ENCODE measurements around the gene FAM76B. TPM values are rescaled to one million over a fixed set of nuclear protein-coding genes. Genes with fewer than 3 reads are reported as not detected.

Gene FAM76B
- total and polyA plus RNA-seq, 2 of the 13 experiments (the other 11 are each of a cell fraction or from before 2014, with no cell fraction given): 20.2 to 24.2 TPM

DNA sequence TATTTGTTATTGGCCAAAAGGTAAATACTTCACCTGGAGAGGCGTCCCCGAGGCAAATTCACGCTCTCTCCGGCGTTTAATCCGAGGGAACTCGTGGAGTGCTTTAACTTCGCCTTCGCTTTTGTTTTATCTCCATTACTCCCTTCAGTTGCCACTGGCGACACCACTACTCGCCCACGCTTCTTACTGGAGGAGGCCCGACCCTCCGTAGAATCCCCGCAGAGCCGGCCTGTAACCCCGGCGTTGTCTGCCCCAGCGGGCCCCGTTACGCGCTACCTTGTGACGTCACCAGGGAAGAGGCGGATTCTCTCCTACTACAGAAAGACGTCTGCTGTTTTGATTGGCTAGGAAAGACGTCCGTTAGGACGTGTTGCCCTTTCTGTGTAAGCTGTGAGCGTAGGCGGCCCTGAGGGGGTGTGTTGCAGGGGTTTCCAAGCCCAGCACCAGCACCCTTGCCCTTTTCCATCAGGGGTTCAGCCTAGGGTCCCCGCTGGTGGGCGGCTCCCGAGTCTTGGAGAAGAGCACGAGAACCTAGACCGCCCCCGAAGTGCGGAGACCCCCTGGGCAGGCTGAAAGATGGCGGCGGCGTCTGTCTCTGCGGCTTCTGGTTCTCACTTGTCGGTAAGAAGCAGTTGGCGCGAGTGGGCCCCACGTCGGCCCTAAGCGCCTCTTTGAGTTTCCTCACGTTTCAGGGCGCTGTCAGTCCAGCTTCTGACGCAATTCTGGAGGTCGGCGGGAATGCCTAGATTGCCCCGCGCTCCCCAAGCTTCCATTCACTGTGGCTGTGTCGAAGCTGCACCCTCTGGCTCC lies 746 bp upstream of the FAM76B start, which contains the start of gene CEP57 (continued):
- TF ChIP-seq, protein P1, sequence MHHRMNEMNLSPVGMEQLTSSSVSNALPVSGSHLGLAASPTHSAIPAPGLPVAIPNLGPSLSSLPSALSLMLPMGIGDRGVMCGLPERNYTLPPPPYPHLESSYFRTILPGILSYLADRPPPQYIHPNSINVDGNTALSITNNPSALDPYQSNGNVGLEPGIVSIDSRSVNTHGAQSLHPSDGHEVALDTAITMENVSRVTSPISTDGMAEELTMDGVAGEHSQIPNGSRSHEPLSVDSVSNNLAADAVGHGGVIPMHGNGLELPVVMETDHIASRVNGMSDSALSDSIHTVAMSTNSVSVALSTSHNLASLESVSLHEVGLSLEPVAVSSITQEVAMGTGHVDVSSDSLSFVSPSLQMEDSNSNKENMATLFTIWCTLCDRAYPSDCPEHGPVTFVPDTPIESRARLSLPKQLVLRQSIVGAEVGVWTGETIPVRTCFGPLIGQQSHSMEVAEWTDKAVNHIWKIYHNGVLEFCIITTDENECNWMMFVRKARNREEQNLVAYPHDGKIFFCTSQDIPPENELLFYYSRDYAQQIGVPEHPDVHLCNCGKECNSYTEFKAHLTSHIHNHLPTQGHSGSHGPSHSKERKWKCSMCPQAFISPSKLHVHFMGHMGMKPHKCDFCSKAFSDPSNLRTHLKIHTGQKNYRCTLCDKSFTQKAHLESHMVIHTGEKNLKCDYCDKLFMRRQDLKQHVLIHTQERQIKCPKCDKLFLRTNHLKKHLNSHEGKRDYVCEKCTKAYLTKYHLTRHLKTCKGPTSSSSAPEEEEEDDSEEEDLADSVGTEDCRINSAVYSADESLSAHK (CRISPR knock-in tag; IDR thresholded peaks at IDR 0.05; ENCODE audit: borderline replicate concordance): no peak
- no peak for TF ChIP-seq AHR (CRISPR knock-in tag; IDR thresholded peaks at IDR 0.05)
- TF ChIP-seq FOXO1 (CRISPR knock-in tag; IDR thresholded peaks at IDR 0.05): no peak
- TF ChIP-seq SIN3B (IDR thresholded peaks at IDR 0.05; ENCODE audit: low read length): no peak
- TF ChIP-seq, protein P2, sequence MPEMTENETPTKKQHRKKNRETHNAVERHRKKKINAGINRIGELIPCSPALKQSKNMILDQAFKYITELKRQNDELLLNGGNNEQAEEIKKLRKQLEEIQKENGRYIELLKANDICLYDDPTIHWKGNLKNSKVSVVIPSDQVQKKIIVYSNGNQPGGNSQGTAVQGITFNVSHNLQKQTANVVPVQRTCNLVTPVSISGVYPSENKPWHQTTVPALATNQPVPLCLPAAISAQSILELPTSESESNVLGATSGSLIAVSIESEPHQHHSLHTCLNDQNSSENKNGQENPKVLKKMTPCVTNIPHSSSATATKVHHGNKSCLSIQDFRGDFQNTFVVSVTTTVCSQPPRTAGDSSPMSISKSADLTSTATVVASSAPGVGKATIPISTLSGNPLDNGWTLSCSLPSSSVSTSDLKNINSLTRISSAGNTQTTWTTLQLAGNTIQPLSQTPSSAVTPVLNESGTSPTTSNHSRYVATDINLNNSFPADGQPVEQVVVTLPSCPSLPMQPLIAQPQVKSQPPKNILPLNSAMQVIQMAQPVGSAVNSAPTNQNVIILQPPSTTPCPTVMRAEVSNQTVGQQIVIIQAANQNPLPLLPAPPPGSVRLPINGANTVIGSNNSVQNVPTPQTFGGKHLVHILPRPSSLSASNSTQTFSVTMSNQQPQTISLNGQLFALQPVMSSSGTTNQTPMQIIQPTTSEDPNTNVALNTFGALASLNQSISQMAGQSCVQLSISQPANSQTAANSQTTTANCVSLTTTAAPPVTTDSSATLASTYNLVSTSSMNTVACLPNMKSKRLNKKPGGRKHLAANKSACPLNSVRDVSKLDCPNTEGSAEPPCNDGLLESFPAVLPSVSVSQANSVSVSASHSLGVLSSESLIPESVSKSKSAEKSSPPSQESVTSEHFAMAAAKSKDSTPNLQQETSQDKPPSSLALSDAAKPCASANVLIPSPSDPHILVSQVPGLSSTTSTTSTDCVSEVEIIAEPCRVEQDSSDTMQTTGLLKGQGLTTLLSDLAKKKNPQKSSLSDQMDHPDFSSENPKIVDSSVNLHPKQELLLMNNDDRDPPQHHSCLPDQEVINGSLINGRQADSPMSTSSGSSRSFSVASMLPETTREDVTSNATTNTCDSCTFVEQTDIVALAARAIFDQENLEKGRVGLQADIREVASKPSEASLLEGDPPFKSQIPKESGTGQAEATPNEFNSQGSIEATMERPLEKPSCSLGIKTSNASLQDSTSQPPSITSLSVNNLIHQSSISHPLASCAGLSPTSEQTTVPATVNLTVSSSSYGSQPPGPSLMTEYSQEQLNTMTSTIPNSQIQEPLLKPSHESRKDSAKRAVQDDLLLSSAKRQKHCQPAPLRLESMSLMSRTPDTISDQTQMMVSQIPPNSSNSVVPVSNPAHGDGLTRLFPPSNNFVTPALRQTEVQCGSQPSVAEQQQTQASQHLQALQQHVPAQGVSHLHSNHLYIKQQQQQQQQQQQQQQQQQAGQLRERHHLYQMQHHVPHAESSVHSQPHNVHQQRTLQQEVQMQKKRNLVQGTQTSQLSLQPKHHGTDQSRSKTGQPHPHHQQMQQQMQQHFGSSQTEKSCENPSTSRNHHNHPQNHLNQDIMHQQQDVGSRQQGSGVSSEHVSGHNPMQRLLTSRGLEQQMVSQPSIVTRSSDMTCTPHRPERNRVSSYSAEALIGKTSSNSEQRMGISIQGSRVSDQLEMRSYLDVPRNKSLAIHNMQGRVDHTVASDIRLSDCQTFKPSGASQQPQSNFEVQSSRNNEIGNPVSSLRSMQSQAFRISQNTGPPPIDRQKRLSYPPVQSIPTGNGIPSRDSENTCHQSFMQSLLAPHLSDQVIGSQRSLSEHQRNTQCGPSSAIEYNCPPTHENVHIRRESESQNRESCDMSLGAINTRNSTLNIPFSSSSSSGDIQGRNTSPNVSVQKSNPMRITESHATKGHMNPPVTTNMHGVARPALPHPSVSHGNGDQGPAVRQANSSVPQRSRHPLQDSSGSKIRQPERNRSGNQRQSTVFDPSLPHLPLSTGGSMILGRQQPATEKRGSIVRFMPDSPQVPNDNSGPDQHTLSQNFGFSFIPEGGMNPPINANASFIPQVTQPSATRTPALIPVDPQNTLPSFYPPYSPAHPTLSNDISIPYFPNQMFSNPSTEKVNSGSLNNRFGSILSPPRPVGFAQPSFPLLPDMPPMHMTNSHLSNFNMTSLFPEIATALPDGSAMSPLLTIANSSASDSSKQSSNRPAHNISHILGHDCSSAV (CRISPR knock-in tag; IDR thresholded peaks at IDR 0.05; ENCODE audit: borderline replicate concordance): no peak
- no peak for TF ChIP-seq FOXA3 (CRISPR knock-in tag; IDR thresholded peaks at IDR 0.05)
- TF ChIP-seq, protein P3, sequence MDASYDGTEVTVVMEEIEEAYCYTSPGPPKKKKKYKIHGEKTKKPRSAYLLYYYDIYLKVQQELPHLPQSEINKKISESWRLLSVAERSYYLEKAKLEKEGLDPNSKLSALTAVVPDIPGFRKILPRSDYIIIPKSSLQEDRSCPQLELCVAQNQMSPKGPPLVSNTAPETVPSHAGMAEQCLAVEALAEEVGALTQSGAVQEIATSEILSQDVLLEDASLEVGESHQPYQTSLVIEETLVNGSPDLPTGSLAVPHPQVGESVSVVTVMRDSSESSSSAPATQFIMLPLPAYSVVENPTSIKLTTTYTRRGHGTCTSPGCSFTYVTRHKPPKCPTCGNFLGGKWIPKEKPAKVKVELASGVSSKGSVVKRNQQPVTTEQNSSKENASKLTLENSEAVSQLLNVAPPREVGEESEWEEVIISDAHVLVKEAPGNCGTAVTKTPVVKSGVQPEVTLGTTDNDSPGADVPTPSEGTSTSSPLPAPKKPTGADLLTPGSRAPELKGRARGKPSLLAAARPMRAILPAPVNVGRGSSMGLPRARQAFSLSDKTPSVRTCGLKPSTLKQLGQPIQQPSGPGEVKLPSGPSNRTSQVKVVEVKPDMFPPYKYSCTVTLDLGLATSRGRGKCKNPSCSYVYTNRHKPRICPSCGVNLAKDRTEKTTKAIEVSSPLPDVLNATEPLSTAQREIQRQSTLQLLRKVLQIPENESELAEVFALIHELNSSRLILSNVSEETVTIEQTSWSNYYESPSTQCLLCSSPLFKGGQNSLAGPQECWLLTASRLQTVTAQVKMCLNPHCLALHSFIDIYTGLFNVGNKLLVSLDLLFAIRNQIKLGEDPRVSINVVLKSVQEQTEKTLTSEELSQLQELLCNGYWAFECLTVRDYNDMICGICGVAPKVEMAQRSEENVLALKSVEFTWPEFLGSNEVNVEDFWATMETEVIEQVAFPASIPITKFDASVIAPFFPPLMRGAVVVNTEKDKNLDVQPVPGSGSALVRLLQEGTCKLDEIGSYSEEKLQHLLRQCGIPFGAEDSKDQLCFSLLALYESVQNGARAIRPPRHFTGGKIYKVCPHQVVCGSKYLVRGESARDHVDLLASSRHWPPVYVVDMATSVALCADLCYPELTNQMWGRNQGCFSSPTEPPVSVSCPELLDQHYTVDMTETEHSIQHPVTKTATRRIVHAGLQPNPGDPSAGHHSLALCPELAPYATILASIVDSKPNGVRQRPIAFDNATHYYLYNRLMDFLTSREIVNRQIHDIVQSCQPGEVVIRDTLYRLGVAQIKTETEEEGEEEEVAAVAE (CRISPR knock-in tag; IDR thresholded peaks at IDR 0.05; ENCODE audit: borderline replicate concordance): no peak
- no peak for TF ChIP-seq KDM1A (CRISPR knock-in tag; IDR thresholded peaks at IDR 0.05)
- TF ChIP-seq, protein P4, sequence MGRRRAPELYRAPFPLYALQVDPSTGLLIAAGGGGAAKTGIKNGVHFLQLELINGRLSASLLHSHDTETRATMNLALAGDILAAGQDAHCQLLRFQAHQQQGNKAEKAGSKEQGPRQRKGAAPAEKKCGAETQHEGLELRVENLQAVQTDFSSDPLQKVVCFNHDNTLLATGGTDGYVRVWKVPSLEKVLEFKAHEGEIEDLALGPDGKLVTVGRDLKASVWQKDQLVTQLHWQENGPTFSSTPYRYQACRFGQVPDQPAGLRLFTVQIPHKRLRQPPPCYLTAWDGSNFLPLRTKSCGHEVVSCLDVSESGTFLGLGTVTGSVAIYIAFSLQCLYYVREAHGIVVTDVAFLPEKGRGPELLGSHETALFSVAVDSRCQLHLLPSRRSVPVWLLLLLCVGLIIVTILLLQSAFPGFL (CRISPR knock-in tag; IDR thresholded peaks at IDR 0.05): no peak
- TF ChIP-seq, protein P5, sequence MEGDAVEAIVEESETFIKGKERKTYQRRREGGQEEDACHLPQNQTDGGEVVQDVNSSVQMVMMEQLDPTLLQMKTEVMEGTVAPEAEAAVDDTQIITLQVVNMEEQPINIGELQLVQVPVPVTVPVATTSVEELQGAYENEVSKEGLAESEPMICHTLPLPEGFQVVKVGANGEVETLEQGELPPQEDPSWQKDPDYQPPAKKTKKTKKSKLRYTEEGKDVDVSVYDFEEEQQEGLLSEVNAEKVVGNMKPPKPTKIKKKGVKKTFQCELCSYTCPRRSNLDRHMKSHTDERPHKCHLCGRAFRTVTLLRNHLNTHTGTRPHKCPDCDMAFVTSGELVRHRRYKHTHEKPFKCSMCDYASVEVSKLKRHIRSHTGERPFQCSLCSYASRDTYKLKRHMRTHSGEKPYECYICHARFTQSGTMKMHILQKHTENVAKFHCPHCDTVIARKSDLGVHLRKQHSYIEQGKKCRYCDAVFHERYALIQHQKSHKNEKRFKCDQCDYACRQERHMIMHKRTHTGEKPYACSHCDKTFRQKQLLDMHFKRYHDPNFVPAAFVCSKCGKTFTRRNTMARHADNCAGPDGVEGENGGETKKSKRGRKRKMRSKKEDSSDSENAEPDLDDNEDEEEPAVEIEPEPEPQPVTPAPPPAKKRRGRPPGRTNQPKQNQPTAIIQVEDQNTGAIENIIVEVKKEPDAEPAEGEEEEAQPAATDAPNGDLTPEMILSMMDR (CRISPR knock-in tag; IDR thresholded peaks at IDR 0.05): no peak
